ENCODE data around the gene DLK2.

Gene DLK2

GRCh38 chr6:43494766-43495165, 39.4 kb upstream of the DLK2 start:
- ATAC-seq: no peak
- no peak for TF ChIP-seq ZFP3 (CRISPR knock-in tag; IDR thresholded peaks at IDR 0.05)
- no peak for TF ChIP-seq ZNF565 (CRISPR knock-in tag; conservative IDR thresholded peaks at IDR 0.05; ENCODE audit: low read depth)
- TF ChIP-seq ZC3H10 (CRISPR knock-in tag; IDR thresholded peaks at IDR 0.05): no peak
- TF ChIP-seq BACH2 (CRISPR knock-in tag; IDR thresholded peaks at IDR 0.05; ENCODE audit: borderline replicate concordance): no peak
- no peak for TF ChIP-seq CREB5 (CRISPR knock-in tag; IDR thresholded peaks at IDR 0.05; ENCODE audit: low read depth)
- TF ChIP-seq GLIS3 (CRISPR knock-in tag; IDR thresholded peaks at IDR 0.05): no peak

- no peak for ATAC-seq
- TF ChIP-seq ZNF565 (CRISPR knock-in tag; conservative IDR thresholded peaks at IDR 0.05; ENCODE audit: low read depth): no peak
- no peak for TF ChIP-seq ZC3H10 (CRISPR knock-in tag; IDR thresholded peaks at IDR 0.05)
- no peak for TF ChIP-seq SNAI2 (CRISPR knock-in tag; IDR thresholded peaks at IDR 0.05)
- no peak for TF ChIP-seq TOX (CRISPR knock-in tag; IDR thresholded peaks at IDR 0.05; ENCODE audit: borderline replicate concordance)
- TF ChIP-seq ISL1 (CRISPR knock-in tag; IDR thresholded peaks at IDR 0.05): no peak
- TF ChIP-seq GLIS3 (CRISPR knock-in tag; IDR thresholded peaks at IDR 0.05): no peak
- no peak for TF ChIP-seq TSHZ2 (CRISPR knock-in tag; IDR thresholded peaks at IDR 0.05)
- TF ChIP-seq CREB5 (CRISPR knock-in tag; IDR thresholded peaks at IDR 0.05; ENCODE audit: low read depth): no peak
- TF ChIP-seq OSR1 (CRISPR knock-in tag; IDR thresholded peaks at IDR 0.05): no peak
- TF ChIP-seq ZNF70 (CRISPR knock-in tag; IDR thresholded peaks at IDR 0.05): no peak
- no peak for TF ChIP-seq TCF4 (CRISPR knock-in tag; IDR thresholded peaks at IDR 0.05; ENCODE audit: borderline replicate concordance)
- TF ChIP-seq CSRNP3 (CRISPR knock-in tag; IDR thresholded peaks at IDR 0.05): no peak
- TF ChIP-seq RARB (CRISPR knock-in tag; IDR thresholded peaks at IDR 0.05): no peak
Observed at GRCh38 chr6:43494321-43494720, 39.0 kb upstream of the DLK2 start.

GRCh38 chr6:43493833-43494232, 38.5 kb upstream of the DLK2 start:
- no peak for ATAC-seq

More at GRCh38 chr6:43493833-43494232, 38.5 kb upstream of the DLK2 start:
- TF ChIP-seq GLIS3 (CRISPR knock-in tag; IDR thresholded peaks at IDR 0.05) (no peak), ZNF565 (CRISPR knock-in tag; conservative IDR thresholded peaks at IDR 0.05; ENCODE audit: low read depth) (no peak), PPARA (CRISPR knock-in tag; IDR thresholded peaks at IDR 0.05; ENCODE audit: borderline replicate concordance) (no peak), OSR1 (CRISPR knock-in tag; IDR thresholded peaks at IDR 0.05) (no peak), TCF4 (CRISPR knock-in tag; IDR thresholded peaks at IDR 0.05; ENCODE audit: borderline replicate concordance) (no peak), RARB (CRISPR knock-in tag; IDR thresholded peaks at IDR 0.05) (no peak), SNAI2 (CRISPR knock-in tag; IDR thresholded peaks at IDR 0.05) (no peak), ZFP30 (CRISPR knock-in tag; IDR thresholded peaks at IDR 0.05) (no peak), ARNTL (CRISPR knock-in tag; IDR thresholded peaks at IDR 0.05; ENCODE audit: borderline replicate concordance, low read depth) (no peak), PATZ1 (CRISPR knock-in tag; IDR thresholded peaks at IDR 0.05; ENCODE audit: borderline replicate concordance) (no peak), CREB5 (CRISPR knock-in tag; IDR thresholded peaks at IDR 0.05; ENCODE audit: low read depth) (no peak), CSRNP3 (CRISPR knock-in tag; IDR thresholded peaks at IDR 0.05) (no peak), ZC3H10 (CRISPR knock-in tag; IDR thresholded peaks at IDR 0.05) (no peak), ISL1 (CRISPR knock-in tag; IDR thresholded peaks at IDR 0.05) (no peak)

All from SK-N-SH treated with all-trans-retinoic acid at 6 μM for 48 hours (cell line).